ENCODE results near the gene EXOC4. TPM values are rescaled to one million over a fixed set of nuclear protein-coding genes. Genes with fewer than 3 reads are reported as not detected.

The EXOC4 gene
- total and polyA plus RNA-seq, 2 donors (not counting 3 experiments of a cell fraction or from before 2014, with no cell fraction given) = 20.3 to 73.1 TPM

DNA sequence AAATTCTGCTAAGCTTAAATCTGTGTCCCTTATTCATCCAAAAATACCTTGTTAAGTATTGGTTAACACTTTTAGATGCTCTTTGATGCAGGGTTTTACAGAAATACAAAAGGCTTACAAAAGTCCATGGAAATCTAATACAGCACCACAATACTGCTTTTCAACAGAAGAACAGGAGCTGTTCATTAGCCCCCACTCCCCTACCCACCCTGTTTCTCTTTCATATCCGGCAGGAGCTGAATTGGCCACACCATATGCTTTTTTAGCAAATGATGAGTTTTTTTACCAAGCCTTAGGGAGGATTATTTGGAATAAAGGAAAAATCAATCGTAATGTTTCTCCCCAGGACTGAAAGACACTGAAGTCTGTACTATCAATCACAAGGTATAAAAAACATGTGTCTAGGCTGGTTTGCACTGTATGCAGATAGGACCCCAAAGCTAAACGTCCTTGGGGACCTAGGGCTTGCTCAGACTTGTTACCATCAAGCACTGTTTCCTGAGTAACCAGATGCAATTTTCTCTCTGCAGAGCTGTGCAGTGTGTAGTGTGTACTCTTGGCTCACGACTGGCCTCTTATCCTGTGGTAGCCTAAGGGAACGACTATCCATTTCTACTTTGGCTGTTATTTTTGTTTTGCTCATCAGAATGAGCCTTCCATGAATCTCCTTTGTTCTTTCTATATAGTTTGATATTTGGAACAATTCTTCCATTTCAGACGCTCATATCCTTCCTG, 731.0 kb downstream of the EXOC4 start:
- DNase-seq (ENCODE audit: low read depth, low spot score) = no peak
- Histone ChIP-seq H2AFZ (ENCODE audit: low read depth, low read length) (no peak overlapping the region), H3K9me3 (replicated peaks; ENCODE audit: control insufficient read depth, insufficient read depth, low read length) (no peaks in the 10 kb centered on the region), H3K4me3 (replicated peaks in 1 of 3; ENCODE audit: insufficient read depth in 1 of 3, low read depth in 1 of 3, low read length in 3 of 3) (no peak overlapping the region), H3K4me1 (ENCODE audit: control insufficient read depth, extremely low read depth, insufficient read depth, low read length) (no peaks in the 10 kb centered on the region), H3K79me2 (ENCODE audit: control insufficient read depth, insufficient read depth, low read length) (no peaks in the 10 kb centered on the region), H3K4me2 (ENCODE audit: insufficient read depth, low read length) (no peak overlapping the region), H3K36me3 (ENCODE audit: control insufficient read depth in 2 of 2, extremely low read depth in 1 of 2, insufficient read depth in 2 of 2, low read length in 2 of 2) (no peaks in the 10 kb centered on the region), H3K27ac (ENCODE audit: insufficient read depth, low read depth, low read length) (no peak overlapping the region), H3K27me3 (ENCODE audit: control insufficient read depth in 2 of 2, insufficient read depth in 2 of 2, low read length in 2 of 2) (no peaks in the 10 kb centered on the region), H4K20me1 (replicated peaks; ENCODE audit: control insufficient read depth, extremely low read depth, insufficient read depth, low read length) (no peaks in the 10 kb centered on the region), H3K9me1 (replicated peaks; ENCODE audit: control insufficient read depth, extremely low read depth, insufficient read depth, low read length) (no peaks in the 10 kb centered on the region), H3K9ac (replicated peaks; ENCODE audit: extremely low read depth, insufficient read depth, low read length) (no peak overlapping the region)
- TF ChIP-seq JUN (IDR thresholded peaks at IDR 0.05; ENCODE audit: borderline replicate concordance, insufficient read depth, insufficient read length, low read depth) (no peak), EZH2 (IDR thresholded peaks at IDR 0.05; ENCODE audit: borderline replicate concordance, low read depth, low read length, severe bottlenecking) (no peak), POLR2AphosphoS5 (IDR thresholded peaks at IDR 0.05; ENCODE audit: insufficient read depth, low read depth, low read length) (no peak)
- TF ChIP-seq, protein P1, sequence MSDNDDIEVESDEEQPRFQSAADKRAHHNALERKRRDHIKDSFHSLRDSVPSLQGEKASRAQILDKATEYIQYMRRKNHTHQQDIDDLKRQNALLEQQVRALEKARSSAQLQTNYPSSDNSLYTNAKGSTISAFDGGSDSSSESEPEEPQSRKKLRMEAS (IDR thresholded peaks at IDR 0.05; ENCODE audit: insufficient read depth, insufficient read length) = no peak
- FAIRE-seq = no peak
- BruUV-seq (replicated peaks) = no TSS peak
- ChIA-PET POLR2A (no interaction called here), CTCF (interaction anchor here (1.0 to 1.1 kb wide), 2 partner anchors 34 to 108 kb away, joined by 3 read pairs; no protein-coding TSS in a partner anchor)
- intact Hi-C loops (cut with micrococcal nuclease) = no loop called here
- dilution Hi-C loops (cut with MboI; ENCODE audit: extremely low pct_ligation_motif_present, low sequenced_read_pairs) = no loop called here

- no peaks in the 10 kb centered on the region for H3K9me1 ChIP-seq (replicated peaks; ENCODE audit: control insufficient read depth, extremely low read depth, insufficient read depth, low read length)
- no peaks in the 10 kb centered on the region for H3K79me2 ChIP-seq (ENCODE audit: control insufficient read depth, insufficient read depth, low read length)
- no peak overlapping the region for H3K4me3 ChIP-seq (replicated peaks in 1 of 3; ENCODE audit: insufficient read depth in 1 of 3, low read depth in 1 of 3, low read length in 3 of 3)
- no peaks in the 10 kb centered on the region for H3K36me3 ChIP-seq (ENCODE audit: control insufficient read depth in 2 of 2, extremely low read depth in 1 of 2, insufficient read depth in 2 of 2, low read length in 2 of 2)
- H3K4me1 ChIP-seq (ENCODE audit: control insufficient read depth, extremely low read depth, insufficient read depth, low read length) = no peaks in the 10 kb centered on the region
- ChIA-PET POLR2A (no interaction called here), CTCF (no interaction called here)
- no peaks in the 10 kb centered on the region for H4K20me1 ChIP-seq (replicated peaks; ENCODE audit: control insufficient read depth, extremely low read depth, insufficient read depth, low read length)
- no peaks in the 10 kb centered on the region for H3K27me3 ChIP-seq (ENCODE audit: control insufficient read depth in 2 of 2, insufficient read depth in 2 of 2, low read length in 2 of 2)
- no peak overlapping the region for H2AFZ ChIP-seq (ENCODE audit: low read depth, low read length)
- no peak overlapping the region for H3K9ac ChIP-seq (replicated peaks; ENCODE audit: extremely low read depth, insufficient read depth, low read length)
- dilution Hi-C loops (cut with MboI; ENCODE audit: extremely low pct_ligation_motif_present, low sequenced_read_pairs) (no loop called here), intact Hi-C loops (cut with micrococcal nuclease) (no loop called here)
- TF ChIP-seq POLR2A (IDR thresholded peaks at IDR 0.05; ENCODE audit: low read depth, low read length) (no peak), EZH2 (IDR thresholded peaks at IDR 0.05; ENCODE audit: borderline replicate concordance, low read depth, low read length, severe bottlenecking) (no peak), FOS (IDR thresholded peaks at IDR 0.05; ENCODE audit: borderline replicate concordance, insufficient read depth, low read length) (no peak), POLR2AphosphoS5 (IDR thresholded peaks at IDR 0.05; ENCODE audit: insufficient read depth, low read depth, low read length) (no peak), MYC (IDR thresholded peaks at IDR 0.05; ENCODE audit: low read depth, low read length) (no peak), GATA2 (IDR thresholded peaks at IDR 0.05; ENCODE audit: insufficient read depth, insufficient read length, low read depth, low read length) (no peak), JUN (IDR thresholded peaks at IDR 0.05; ENCODE audit: borderline replicate concordance, insufficient read depth, insufficient read length, low read depth) (no peak)
- TF ChIP-seq, protein P2, sequence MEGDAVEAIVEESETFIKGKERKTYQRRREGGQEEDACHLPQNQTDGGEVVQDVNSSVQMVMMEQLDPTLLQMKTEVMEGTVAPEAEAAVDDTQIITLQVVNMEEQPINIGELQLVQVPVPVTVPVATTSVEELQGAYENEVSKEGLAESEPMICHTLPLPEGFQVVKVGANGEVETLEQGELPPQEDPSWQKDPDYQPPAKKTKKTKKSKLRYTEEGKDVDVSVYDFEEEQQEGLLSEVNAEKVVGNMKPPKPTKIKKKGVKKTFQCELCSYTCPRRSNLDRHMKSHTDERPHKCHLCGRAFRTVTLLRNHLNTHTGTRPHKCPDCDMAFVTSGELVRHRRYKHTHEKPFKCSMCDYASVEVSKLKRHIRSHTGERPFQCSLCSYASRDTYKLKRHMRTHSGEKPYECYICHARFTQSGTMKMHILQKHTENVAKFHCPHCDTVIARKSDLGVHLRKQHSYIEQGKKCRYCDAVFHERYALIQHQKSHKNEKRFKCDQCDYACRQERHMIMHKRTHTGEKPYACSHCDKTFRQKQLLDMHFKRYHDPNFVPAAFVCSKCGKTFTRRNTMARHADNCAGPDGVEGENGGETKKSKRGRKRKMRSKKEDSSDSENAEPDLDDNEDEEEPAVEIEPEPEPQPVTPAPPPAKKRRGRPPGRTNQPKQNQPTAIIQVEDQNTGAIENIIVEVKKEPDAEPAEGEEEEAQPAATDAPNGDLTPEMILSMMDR (IDR thresholded peaks at IDR 0.05; ENCODE audit: extremely low read depth in 1 of 2, insufficient read depth in 1 of 2, low read depth in 1 of 2, low read length in 2 of 2) = no peak
- TF ChIP-seq, protein P1 (IDR thresholded peaks at IDR 0.05; ENCODE audit: insufficient read depth, insufficient read length) = no peak
- H3K9me3 ChIP-seq (replicated peaks; ENCODE audit: control insufficient read depth, insufficient read depth, low read length) = no peaks in the 10 kb centered on the region
- H3K4me2 ChIP-seq (ENCODE audit: insufficient read depth, low read length) = no peak overlapping the region
- no peak overlapping the region for H3K27ac ChIP-seq (ENCODE audit: insufficient read depth, low read depth, low read length)
- FAIRE-seq (no peak), DNase-seq (ENCODE audit: low read depth, low spot score) (no peak)
- BruUV-seq (replicated peaks) = no TSS peak
These were observed 732.4 kb downstream of the EXOC4 start for GRCh38 chr7:133985300-133985699.
